H1 (cell line): ENCODE results near the gene LRBA.

ENCODE experiments used
- CTCF ChIP-seq, 3 experiments: IDR thresholded peaks; 1 replicate in 2 of 3; 2 replicates in 1 of 3; pipeline versions ENCODE4 v1.5.1 to v1.6.1; 2011; ENCODE audit warnings: low read length in 3 of 3, mild to moderate bottlenecking in 3 of 3, inconsistent platforms in 2 of 3, low read depth in 1 of 3, moderate library complexity in 1 of 3; ENCODE audit not compliant: insufficient read depth in 1 of 3; ENCODE audit errors: control extremely low read depth in 1 of 3
- EP300 ChIP-seq, 2 experiments: IDR thresholded peaks; 1 replicate in 1 of 2; 2 replicates in 1 of 2; pipeline ENCODE4 v1.6.1; 2011 to 2012; ENCODE audit warnings: low read depth in 2 of 2, low read length in 2 of 2, mild to moderate bottlenecking in 2 of 2, borderline replicate concordance in 1 of 2, inconsistent platforms in 1 of 2, moderate library complexity in 1 of 2
- HDAC2 ChIP-seq, 2 experiments: fragments of 300-600 bp in 1 of 2; sonication (generic) in 1 of 2; IDR thresholded peaks; 2 replicates each; pipeline ENCODE4 v1.6.1; 2011 to 2012; ENCODE audit warnings: low read depth in 2 of 2, low read length in 2 of 2, mild to moderate bottlenecking in 2 of 2, moderate library complexity in 2 of 2, borderline replicate concordance in 1 of 2, inconsistent platforms in 1 of 2
- JUND ChIP-seq: IDR thresholded peaks from 2 replicates; pipeline ENCODE4 v1.6.1; 2011; ENCODE audit warnings: mild to moderate bottlenecking, improper control_type of control experiment, low read length
- KDM1A ChIP-seq: fragments of 200-600, 300-600 bp; sonication (generic); IDR thresholded peaks from 2 replicates; pipeline ENCODE4 v1.7.1; 2016; ENCODE audit warnings: mild to moderate bottlenecking, low read length, borderline replicate concordance
- KDM5A ChIP-seq: fragments of 200-600 bp; IDR thresholded peaks from 2 replicates; pipeline ENCODE4 v1.7.1; 2012; ENCODE audit warnings: mild to moderate bottlenecking, low read length, inconsistent platforms, mixed read lengths
- MAFK ChIP-seq: IDR thresholded peaks from 2 replicates; pipeline ENCODE4 v1.6.1; 2012; ENCODE audit warnings: low read depth, mild to moderate bottlenecking, improper control_type of control experiment, low read length
- POLR2AphosphoS5 ChIP-seq: IDR thresholded peaks from 2 replicates; pipeline ENCODE4 v1.6.1; 2011; ENCODE audit warnings: low read depth, low read length
- RFX5 ChIP-seq: IDR thresholded peaks from 2 replicates; pipeline ENCODE4 v1.6.1; 2011; ENCODE audit warnings: low read depth, low read length, improper control_type of control experiment, borderline replicate concordance
- SP2 ChIP-seq: IDR thresholded peaks from 2 replicates; pipeline ENCODE4 v1.6.1; 2012; ENCODE audit warnings: mild to moderate bottlenecking, low read length, inconsistent platforms
- TEAD4 ChIP-seq: IDR thresholded peaks from 2 replicates; pipeline ENCODE4 v1.6.1; 2012; ENCODE audit warnings: low read depth, low read length, inconsistent platforms, mixed read lengths

- no peak for TF ChIP-seq POLR2AphosphoS5
- TF ChIP-seq CTCF (IDR thresholded peaks at IDR 0.05; ENCODE audit: control extremely low read depth in 1 of 3, insufficient read depth in 1 of 3, low read depth in 1 of 3, low read length in 3 of 3), result no peak
- TF ChIP-seq KDM1A, result no peak
- no peak for TF ChIP-seq EP300 (IDR thresholded peaks at IDR 0.05; ENCODE audit: borderline replicate concordance in 1 of 2, low read depth in 2 of 2, low read length in 2 of 2)
- no peak for TF ChIP-seq JUND
- no peak for TF ChIP-seq MAFK
- no peak for TF ChIP-seq HDAC2 (IDR thresholded peaks at IDR 0.05; ENCODE audit: borderline replicate concordance in 1 of 2, low read depth in 2 of 2, low read length in 2 of 2)
- no peak for TF ChIP-seq KDM5A
- no peak for TF ChIP-seq RFX5
- no peak for TF ChIP-seq SP2
- no peak for TF ChIP-seq TEAD4
Observed at GRCh38 chr4:150310159-150310895, 704.8 kb downstream of the LRBA start.
